Mesendoderm (in vitro differentiated cells): ENCODE results near the gene CTNNA3.
"Not testable (repeated sequence)": the region's sequence is repeated elsewhere in the genome, so short reads cannot be mapped to it uniquely, and the experiment has no call there.

ENCODE experiments used
- DNase-seq: peaks from one replicate; pipeline ENCODE4 v3.0.0; 2013
- H2AK5ac ChIP-seq: 2 replicates; pipeline ENCODE4 v1.6.1; 2013; ENCODE audit warnings: low read length, inconsistent platforms
- H2BK120ac ChIP-seq: 2 replicates; pipeline ENCODE4 v1.6.1; 2013; ENCODE audit warnings: low read depth, mild to moderate bottlenecking, low read length, moderate library complexity, mixed read lengths
- H2BK15ac ChIP-seq: replicated peaks from 2 replicates; pipeline ENCODE4 v1.6.1; 2013; ENCODE audit warnings: low read depth, mild to moderate bottlenecking, moderate library complexity
- H2BK5ac ChIP-seq: 2 replicates; pipeline ENCODE4 v1.6.1; 2013; ENCODE audit warnings: low read length, inconsistent platforms
- H3K18ac ChIP-seq: 2 replicates; pipeline ENCODE4 v1.6.1; 2013; ENCODE audit warnings: mild to moderate bottlenecking, low read length, mixed read lengths
- H3K23ac ChIP-seq: one replicate; pipeline ENCODE4 v1.6.1; 2013; ENCODE audit warnings: low read length
- H3K27ac ChIP-seq: 2 replicates; pipeline ENCODE4 v1.5.1; 2013; ENCODE audit warnings: low read depth, mild to moderate bottlenecking, inconsistent platforms, low read length, moderate library complexity
- H3K27me3 ChIP-seq: 2 replicates; pipeline ENCODE4 v1.6.1; 2013; ENCODE audit warnings: low read length, control low read depth, mild to moderate bottlenecking, inconsistent platforms; ENCODE audit not compliant: insufficient read depth, poor library complexity
- H3K36me3 ChIP-seq: 2 replicates; pipeline ENCODE4 v1.6.1; 2013; ENCODE audit warnings: low read length, inconsistent platforms; ENCODE audit not compliant: control insufficient read depth, insufficient read depth
- H3K4ac ChIP-seq: one replicate; pipeline ENCODE4 v1.6.1; 2013; ENCODE audit warnings: low read depth, mild to moderate bottlenecking, low read length, moderate library complexity
- H3K4me1 ChIP-seq: 2 replicates; pipeline ENCODE4 v1.6.1; 2013; ENCODE audit warnings: low read depth, low read length, inconsistent platforms; ENCODE audit not compliant: control insufficient read depth
- H3K4me2 ChIP-seq: 2 replicates; pipeline ENCODE4 v1.6.1; 2013; ENCODE audit warnings: low read length
- H3K4me3 ChIP-seq: 2 replicates; pipeline ENCODE4 v1.5.1; 2013; ENCODE audit warnings: mild to moderate bottlenecking, low read length
- H3K56ac ChIP-seq: one replicate; pipeline ENCODE4 v1.6.1; 2013; ENCODE audit warnings: low read length
- H3K79me1 ChIP-seq: 2 replicates; pipeline ENCODE4 v1.6.1; 2013; ENCODE audit warnings: low read length, inconsistent platforms
- H3K79me2 ChIP-seq: 2 replicates; pipeline ENCODE4 v1.6.1; 2013; ENCODE audit warnings: mild to moderate bottlenecking, low read length; ENCODE audit not compliant: control insufficient read depth, insufficient read depth
- H3K9ac ChIP-seq: 2 replicates; pipeline ENCODE4 v1.6.1; 2013; ENCODE audit warnings: low read length, inconsistent platforms
- H4K5ac ChIP-seq: one replicate; pipeline ENCODE4 v1.6.1; 2013; ENCODE audit warnings: low read length
- H4K8ac ChIP-seq: one replicate; pipeline ENCODE4 v1.6.1; 2013; ENCODE audit warnings: low read depth, mild to moderate bottlenecking, control low read depth, low read length, moderate library complexity
- WGBS: extraction: QIAGEN DNeasy Blood & Tissue Kit; methylation state at CpG from one replicate; pipeline ENCODE4 v1.1.7; 2013; ENCODE audit warnings: low lambda C conversion rate, missing lambda C conversion rate; ENCODE audit not compliant: insufficient coverage; ENCODE audit errors: extremely low coverage; 5-methylcytosine and 5-hydroxymethylcytosine counted together

The CTNNA3 gene

GRCh38 chr10:67246066-67246555, 449.9 kb downstream of the CTNNA3 start:
- H3K9ac ChIP-seq, result no peak overlapping the region
- WGBS, result no CpG with 5 or more reads among the region's 3 CpGs
- H3K4ac ChIP-seq, result no peak overlapping the region
- H2BK120ac ChIP-seq, result no peak overlapping the region
- H2BK15ac ChIP-seq, result no peak overlapping the region
- H3K18ac ChIP-seq, result no peak overlapping the region
- H4K8ac ChIP-seq, result no peak overlapping the region
- H3K36me3 ChIP-seq, result no peaks in the 10 kb centered on the region
- H3K4me1 ChIP-seq, result no peaks in the 10 kb centered on the region
- no peak overlapping the region for H3K23ac ChIP-seq
- no peak overlapping the region for H2AK5ac ChIP-seq
- H3K79me1 ChIP-seq, result no peaks in the 10 kb centered on the region
- H3K27ac ChIP-seq, result no peak overlapping the region
- no peak overlapping the region for H3K4me2 ChIP-seq
- no peaks in the 10 kb centered on the region for H3K27me3 ChIP-seq
- no peaks in the 10 kb centered on the region for H3K79me2 ChIP-seq
- no peak overlapping the region for H2BK5ac ChIP-seq
- no peak for DNase-seq
- H3K56ac ChIP-seq, result no peak overlapping the region
- no peak overlapping the region for H3K4me3 ChIP-seq
- H4K5ac ChIP-seq, result no peak overlapping the region

GRCh38 chr10:67242528-67242927, 453.5 kb downstream of the CTNNA3 start:
- no peak overlapping the region for H2BK120ac ChIP-seq
- H3K4ac ChIP-seq, result no peak overlapping the region
- H4K5ac ChIP-seq, result no peak overlapping the region
- H3K4me2 ChIP-seq, result no peak overlapping the region
- H3K18ac ChIP-seq, result no peak overlapping the region
- H3K9ac ChIP-seq, result no peak overlapping the region
- no peak overlapping the region for H2BK5ac ChIP-seq
- H3K4me3 ChIP-seq, result no peak overlapping the region
- no peak overlapping the region for H4K8ac ChIP-seq
- no peaks in the 10 kb centered on the region for H3K4me1 ChIP-seq
- no peak overlapping the region for H3K56ac ChIP-seq
- no peaks in the 10 kb centered on the region for H3K79me1 ChIP-seq
- WGBS, result no CpG with 5 or more reads among the region's 3 CpGs
- H2BK15ac ChIP-seq, result no peak overlapping the region
- no peaks in the 10 kb centered on the region for H3K36me3 ChIP-seq
- no peak overlapping the region for H3K27ac ChIP-seq
- no peak overlapping the region for H3K23ac ChIP-seq
- DNase-seq, result no peak
- H2AK5ac ChIP-seq, result no peak overlapping the region
- H3K27me3 ChIP-seq, result no peaks in the 10 kb centered on the region
- no peaks in the 10 kb centered on the region for H3K79me2 ChIP-seq

DNA sequence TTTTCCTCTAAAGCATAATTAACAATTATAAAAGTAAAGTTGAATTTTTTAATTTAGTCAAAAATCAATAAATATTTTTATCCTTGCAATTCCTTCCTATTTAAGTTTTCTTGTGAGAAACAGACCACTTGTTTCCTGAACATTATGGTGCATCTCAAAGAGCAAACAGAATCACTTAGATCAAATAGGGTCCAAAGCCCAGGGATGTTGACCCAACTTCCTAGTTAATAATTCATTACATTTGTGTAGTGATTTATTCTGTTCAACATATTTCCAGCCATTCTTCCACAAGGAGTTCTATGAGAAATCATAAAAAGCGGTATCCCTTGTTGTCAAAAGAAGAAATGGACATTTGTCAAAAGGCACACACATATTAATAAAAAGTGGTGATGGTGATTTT, 454.5 kb downstream of the CTNNA3 start:
- no peak overlapping the region for H2BK15ac ChIP-seq
- DNase-seq, result no peak
- no peak overlapping the region for H4K5ac ChIP-seq
- no peak overlapping the region for H4K8ac ChIP-seq
- no peaks in the 10 kb centered on the region for H3K36me3 ChIP-seq
- no peak overlapping the region for H2AK5ac ChIP-seq
- H3K9ac ChIP-seq, result no peak overlapping the region
- no peak overlapping the region for H3K4me2 ChIP-seq
- no peak overlapping the region for H2BK5ac ChIP-seq
- no peak overlapping the region for H3K23ac ChIP-seq
- H3K27me3 ChIP-seq, result no peaks in the 10 kb centered on the region
- no peaks in the 10 kb centered on the region for H3K79me1 ChIP-seq
- H3K79me2 ChIP-seq, result no peaks in the 10 kb centered on the region
- no CpG with 5 or more reads among the region's 1 CpG for WGBS
- no peak overlapping the region for H3K4ac ChIP-seq
- H2BK120ac ChIP-seq, result no peak overlapping the region
- no peak overlapping the region for H3K56ac ChIP-seq
- no peak overlapping the region for H3K27ac ChIP-seq
- no peak overlapping the region for H3K18ac ChIP-seq
- no peaks in the 10 kb centered on the region for H3K4me1 ChIP-seq
- H3K4me3 ChIP-seq, result no peak overlapping the region

DNA sequence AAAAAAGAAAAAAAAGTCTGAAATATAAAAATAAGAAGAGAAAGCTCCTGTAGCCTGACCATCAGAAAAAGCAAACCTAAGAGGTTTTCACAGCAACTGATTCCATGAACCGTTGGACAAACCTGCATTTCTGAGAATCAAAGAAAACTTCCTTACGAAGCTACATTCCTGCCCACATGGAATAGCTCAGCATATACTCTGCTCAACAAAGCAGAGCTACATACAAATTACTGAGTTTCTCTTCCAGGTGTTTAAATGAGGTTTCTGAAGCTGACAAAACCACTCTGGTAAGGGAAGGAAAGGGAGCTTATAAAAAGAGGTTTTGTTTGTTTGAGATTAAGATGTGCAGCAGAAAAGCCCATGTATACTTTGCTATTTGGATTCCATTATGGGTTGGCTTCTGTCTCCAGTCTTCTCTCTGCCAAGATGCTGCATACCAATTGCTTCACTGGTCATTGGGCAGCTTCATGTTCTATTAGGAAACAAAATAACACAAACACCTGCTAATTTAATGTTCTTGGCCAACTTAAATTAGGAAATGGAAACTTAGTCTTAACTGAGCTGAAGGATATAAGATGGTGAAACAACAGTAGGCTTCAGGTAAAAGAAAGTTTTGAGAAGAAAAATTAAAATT, 456.0 kb downstream of the CTNNA3 start:
- no peak overlapping the region for H2BK5ac ChIP-seq
- H3K79me1 ChIP-seq, result no peaks in the 10 kb centered on the region
- H3K23ac ChIP-seq, result no peak overlapping the region
- H3K27me3 ChIP-seq, result no peaks in the 10 kb centered on the region
- H3K4me1 ChIP-seq, result no peaks in the 10 kb centered on the region
- H3K4me3 ChIP-seq, result no peak overlapping the region
- H3K9ac ChIP-seq, result no peak overlapping the region
- no peak overlapping the region for H3K18ac ChIP-seq
- no peak overlapping the region for H4K5ac ChIP-seq
- no peaks in the 10 kb centered on the region for H3K36me3 ChIP-seq
- no peak overlapping the region for H2BK15ac ChIP-seq
- no peak overlapping the region for H2BK120ac ChIP-seq
- H2AK5ac ChIP-seq, result no peak overlapping the region
- H4K8ac ChIP-seq, result no peak overlapping the region
- H3K56ac ChIP-seq, result no peak overlapping the region
- no peaks in the 10 kb centered on the region for H3K79me2 ChIP-seq
- DNase-seq, result no peak
- H3K4ac ChIP-seq, result no peak overlapping the region
- no peak overlapping the region for H3K4me2 ChIP-seq
- WGBS, result no CpG with 5 or more reads among the region's 2 CpGs
- no peak overlapping the region for H3K27ac ChIP-seq

GRCh38 chr10:67230680-67231500, 465.1 kb downstream of the CTNNA3 start:
- Histone ChIP-seq H3K56ac (peak overlapping the region; percentile 81), H3K4me2 (peak overlapping the region; percentile 1), H3K9ac (peak overlapping the region; percentile 51)
- H4K5ac ChIP-seq, H2BK15ac ChIP-seq, H3K27me3 ChIP-seq, H3K4me1 ChIP-seq, H2BK120ac ChIP-seq, H2AK5ac ChIP-seq, H3K36me3 ChIP-seq, H3K18ac ChIP-seq, H3K27ac ChIP-seq, H3K79me2 ChIP-seq, H3K4me3 ChIP-seq, H3K4ac ChIP-seq, H3K79me1 ChIP-seq, H2BK5ac ChIP-seq, H3K23ac ChIP-seq, H4K8ac ChIP-seq: not testable (repeated sequence)
- no CpG with 5 or more reads among the region's 29 CpGs for WGBS
- peak; percentile 30 for DNase-seq
